GM18858 (cell line): ENCODE results near the gene LYPD1.
"Not testable (repeated sequence)": the region's sequence is repeated elsewhere in the genome, so short reads cannot be mapped to it uniquely, and the experiment has no call there.

Experiments
- ATAC-seq: cut with Tn5 transposase; IDR thresholded peaks from one replicate; pipeline ENCODE4 v1.9.1; 2021; ENCODE audit not compliant: unreplicated experiment

Gene LYPD1

GRCh38 chr2:132669908-132670495, at the start of gene LYPD1:
Gene LYPD1, minus strand, starts transcription at chr2:132670205. Its CDS starts 273 bp downstream, at chr2:132669932.
- ATAC-seq, result no peak

- no peak for ATAC-seq
These were observed 49.5 kb upstream of the LYPD1 start for GRCh38 chr2:132719480-132719879.

GRCh38 chr2:132716954-132717353, 46.9 kb upstream of the LYPD1 start:
- ATAC-seq, result no peak

- ATAC-seq, result peak; percentile 53
These were observed 45.7 kb upstream of the LYPD1 start for GRCh38 chr2:132715386-132716351.

GRCh38 chr2:132703396-132703795, 33.4 kb upstream of the LYPD1 start:
- ATAC-seq, result no peak

GRCh38 chr2:132701810-132702209, 31.8 kb upstream of the LYPD1 start:
- ATAC-seq, result no peak

- ATAC-seq, result not testable (repeated sequence)
These were observed 29.8 kb upstream of the LYPD1 start for GRCh38 chr2:132699802-132700201.

GRCh38 chr2:132698347-132698746, 28.3 kb upstream of the LYPD1 start:
- not testable (repeated sequence) for ATAC-seq

- no peak for ATAC-seq
These were observed 27.7 kb upstream of the LYPD1 start for GRCh38 chr2:132697556-132698205.

- no peak for ATAC-seq
These were observed 22.8 kb upstream of the LYPD1 start for GRCh38 chr2:132692816-132693215.

- no peak for ATAC-seq
These were observed 21.6 kb upstream of the LYPD1 start for GRCh38 chr2:132691556-132691955.

GRCh38 chr2:132690664-132691303, 20.8 kb upstream of the LYPD1 start:
- no peak for ATAC-seq

- no peak for ATAC-seq
These were observed 11.8 kb upstream of the LYPD1 start for GRCh38 chr2:132681766-132682165.

GRCh38 chr2:132680544-132680943, 10.5 kb upstream of the LYPD1 start:
- ATAC-seq, result no peak

- no peak for ATAC-seq
These were observed 8.5 kb upstream of the LYPD1 start for GRCh38 chr2:132678483-132678882.

GRCh38 chr2:132677661-132678060, 7.7 kb upstream of the LYPD1 start:
- no peak for ATAC-seq

- no peak for ATAC-seq
These were observed 7.0 kb upstream of the LYPD1 start for GRCh38 chr2:132676999-132677398.

- no peak for ATAC-seq
These were observed 1.3 kb upstream of the LYPD1 start for GRCh38 chr2:132671151-132671835.

GRCh38 chr2:132670496-132671150, 618 bp upstream of the LYPD1 start:
- ATAC-seq, result no peak
